Right forelimb (tissue), 1 donor: ENCODE data around the gene FAM8A1.

Experiments used
- DNase-seq: peaks from one replicate; pipeline ENCODE4 v3.0.0-alpha.2; 2018

The FAM8A1 gene

GRCh38 chr6:17602888-17603287, 2.8 kb downstream of the FAM8A1 start:
- DNase-seq: no peak

GRCh38 chr6:17606606-17607005, 6.5 kb downstream of the FAM8A1 start:
- DNase-seq: no peak

- no peak for DNase-seq
These were observed 10.7 kb downstream of the FAM8A1 start for GRCh38 chr6:17610835-17611234.

DNA sequence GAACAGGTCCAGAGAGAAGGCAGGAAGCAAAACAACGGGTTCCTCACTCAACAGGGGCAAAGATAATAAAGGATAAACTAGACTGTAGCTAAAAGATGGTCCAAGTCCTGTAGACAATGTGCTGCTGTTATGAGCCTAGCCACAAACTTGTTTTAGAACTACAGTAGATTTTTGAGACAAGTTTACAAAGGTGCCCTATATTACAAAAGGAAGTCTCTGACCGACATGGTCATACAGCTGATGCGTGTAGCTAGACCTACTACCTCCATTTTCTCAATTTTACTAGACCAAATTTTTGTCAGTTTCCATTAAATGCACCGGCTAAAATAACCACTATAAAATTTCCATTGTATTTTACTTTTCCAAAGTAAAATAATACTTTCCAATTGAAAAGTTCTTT, 11.9 kb downstream of the FAM8A1 start:
- DNase-seq: no peak

DNA sequence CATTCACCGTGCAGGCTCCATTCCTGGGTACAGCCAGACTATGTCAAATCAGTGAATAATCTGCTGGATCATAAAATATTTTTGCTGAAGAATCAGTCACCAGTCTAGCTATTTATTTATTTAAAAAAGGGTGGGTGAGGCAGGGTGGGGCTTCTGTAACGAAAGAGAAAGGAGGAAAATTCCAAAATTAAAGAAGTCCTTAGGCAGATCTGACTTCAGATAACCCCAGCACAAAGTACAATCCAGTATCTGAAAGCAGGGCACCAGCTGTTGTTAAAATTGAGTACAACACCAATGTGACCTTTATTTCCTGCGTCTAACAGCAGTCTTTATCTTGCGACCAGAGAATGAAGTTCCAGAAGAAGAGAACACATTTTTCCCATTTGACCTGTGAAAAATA, 15.7 kb downstream of the FAM8A1 start:
- DNase-seq: no peak

DNA sequence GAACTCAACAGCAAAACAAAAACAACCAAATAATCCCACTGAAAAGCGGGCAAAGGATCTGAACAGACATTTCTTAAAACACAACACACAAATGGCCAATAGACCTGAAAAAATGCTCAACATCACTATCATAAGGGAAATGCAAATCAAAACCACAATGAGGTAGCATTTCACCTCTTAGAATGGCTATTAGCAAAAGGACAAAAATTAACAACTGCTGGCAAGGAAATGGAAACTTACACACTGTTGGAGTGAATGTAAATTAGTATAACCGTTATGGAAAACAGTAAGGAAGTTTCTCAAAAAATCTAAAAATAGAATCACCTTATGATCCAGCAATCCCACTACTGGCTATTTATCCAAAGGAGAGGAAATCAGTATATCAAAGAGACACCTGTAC, 20.9 kb downstream of the FAM8A1 start:
- no peak for DNase-seq

GRCh38 chr6:17622144-17622543, 22.0 kb downstream of the FAM8A1 start:
- no peak for DNase-seq

DNA sequence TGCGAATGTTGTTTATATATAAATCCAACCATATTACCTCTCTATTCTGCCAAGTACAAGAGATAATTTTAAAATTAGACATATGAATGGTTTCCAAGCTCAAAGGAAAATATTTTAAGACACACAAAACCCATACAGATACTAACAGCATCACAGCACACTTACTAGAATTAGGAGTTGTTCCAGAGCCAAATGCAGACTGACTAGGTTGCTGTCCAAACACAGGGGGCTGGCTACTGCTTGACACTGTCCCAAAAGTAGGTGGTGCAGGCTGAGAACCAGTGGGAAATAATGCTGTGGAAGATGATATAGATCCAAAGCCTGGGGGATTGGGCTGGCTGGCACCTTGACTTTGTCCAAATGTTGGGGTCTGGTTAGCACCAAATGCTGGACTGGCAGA, 24.3 kb downstream of the FAM8A1 start:
- no peak for DNase-seq

- DNase-seq: no peak
These were observed 28.8 kb downstream of the FAM8A1 start for GRCh38 chr6:17628873-17629272.

GRCh38 chr6:17629824-17630510, 29.9 kb downstream of the FAM8A1 start:
- no peak for DNase-seq

- DNase-seq: no peak
These were observed 30.5 kb downstream of the FAM8A1 start for GRCh38 chr6:17630511-17631073.

DNA sequence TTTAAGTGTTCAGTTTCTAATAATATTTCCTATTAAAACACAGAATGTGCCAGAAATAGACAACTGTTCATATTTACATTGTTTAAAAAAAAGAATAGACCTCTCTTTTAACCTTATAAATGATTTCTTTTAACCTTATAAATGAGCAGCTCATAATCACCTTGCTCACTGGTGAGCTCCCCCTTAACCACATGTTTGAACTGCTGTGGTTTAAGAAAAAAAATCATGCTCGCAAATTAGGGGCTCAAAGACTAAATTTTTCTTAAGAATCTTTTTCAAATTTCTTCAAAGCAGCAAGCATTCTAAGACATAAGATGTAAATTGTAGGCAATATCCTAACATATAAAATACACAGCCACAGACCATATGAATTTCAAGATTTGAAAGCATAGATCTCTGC, 32.8 kb downstream of the FAM8A1 start:
- no peak for DNase-seq

GRCh38 chr6:17633465-17634188, 33.5 kb downstream of the FAM8A1 start:
- no peak for DNase-seq

GRCh38 chr6:17635568-17635967, 35.5 kb downstream of the FAM8A1 start:
- no peak for DNase-seq

- DNase-seq: no peak
These were observed 38.2 kb downstream of the FAM8A1 start for GRCh38 chr6:17638212-17638715.

GRCh38 chr6:17640477-17640917, 40.4 kb downstream of the FAM8A1 start:
- DNase-seq: no peak

GRCh38 chr6:17648745-17649144, 48.6 kb downstream of the FAM8A1 start:
- DNase-seq: no peak

GRCh38 chr6:17650656-17651309, 50.7 kb downstream of the FAM8A1 start:
- DNase-seq: no peak

DNA sequence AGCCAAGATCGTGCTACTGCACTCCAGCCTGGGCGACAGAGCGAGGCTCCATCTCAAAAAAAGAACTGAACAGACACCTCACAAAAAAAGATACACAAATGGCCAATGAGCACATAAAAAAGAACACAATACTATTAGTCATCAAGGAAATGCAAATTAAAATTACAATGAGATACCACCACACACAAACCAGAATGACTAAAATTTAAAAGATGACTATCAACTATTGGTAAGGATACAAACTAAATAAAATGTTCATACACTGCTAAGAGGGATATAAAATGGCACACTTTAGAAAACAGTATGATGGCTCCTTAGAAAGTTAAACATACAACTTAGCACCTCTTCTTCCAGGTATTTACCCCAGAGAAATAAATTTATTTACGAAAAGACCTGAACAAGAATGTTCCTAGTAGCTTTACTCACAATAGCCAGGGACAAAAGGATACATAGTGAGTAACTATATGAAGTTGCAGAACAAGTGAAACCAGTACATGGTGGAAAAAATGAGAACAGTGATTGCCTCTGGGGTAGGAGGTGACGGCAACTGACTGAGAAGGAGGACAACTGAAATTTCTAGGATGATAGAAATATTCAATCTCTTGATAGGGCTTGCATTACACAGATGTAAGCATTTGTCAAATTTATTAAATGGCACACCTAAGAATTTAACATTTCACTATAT, 53.2 kb downstream of the FAM8A1 start:
- DNase-seq: no peak

DNA sequence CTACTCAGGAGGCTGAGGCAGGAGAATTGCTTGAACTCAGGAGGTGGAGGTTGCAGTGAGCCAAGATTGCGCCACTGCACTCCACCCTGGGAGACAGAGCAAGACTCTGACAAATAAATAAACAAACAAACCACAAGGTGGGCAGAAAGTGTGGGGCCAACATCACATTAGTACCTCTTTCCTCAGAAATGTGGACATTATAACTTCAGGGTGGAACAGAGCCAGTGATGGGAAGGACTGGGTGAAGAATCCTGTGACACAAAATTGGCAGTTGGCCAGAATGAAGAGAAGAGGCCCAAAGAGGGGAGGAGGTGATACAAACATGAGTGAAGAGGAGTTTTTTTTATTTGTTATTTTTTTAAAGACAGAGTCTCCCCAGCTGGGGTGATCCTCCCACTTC, 56.0 kb downstream of the FAM8A1 start:
- no peak for DNase-seq

DNA sequence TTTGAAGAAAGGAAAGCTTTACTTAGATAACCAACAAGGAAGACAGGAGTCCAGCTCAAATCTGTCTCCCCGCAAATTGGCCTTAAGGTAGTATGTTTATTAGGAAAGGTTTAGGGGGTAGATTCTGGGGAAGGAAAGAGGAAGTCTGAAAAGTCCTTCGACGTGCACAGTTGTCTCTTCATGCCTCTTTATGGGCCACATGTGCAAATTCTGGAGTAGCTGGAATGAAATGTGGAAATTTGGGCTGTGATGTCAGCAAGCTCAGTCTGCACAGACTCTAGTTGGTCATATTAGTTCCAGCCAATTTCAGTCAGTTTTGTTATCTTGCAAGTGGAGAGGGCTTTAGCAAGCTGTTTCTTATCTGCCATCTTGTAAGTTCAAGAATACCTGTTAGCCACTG, 56.5 kb downstream of the FAM8A1 start:
- DNase-seq: no peak
